Stomach (tissue), 9 donors: ENCODE data around the gene ZW10. TPM values are rescaled to one million over a fixed set of nuclear protein-coding genes. Genes with fewer than 3 reads are reported as not detected.

Experiments used
- DNase-seq, 2 donors: peaks; one replicate each; pipeline versions ENCODE4 v3.0.0 to v3.0.0-alpha.2; 2013 to 2019
- H3K27ac ChIP-seq, 5 donors: fragments of 200-600 bp in 4 of 5; sonication (generic) in 4 of 5; one replicate each; pipeline ENCODE4 v1.5.1; 2013 to 2019; ENCODE audit warnings: mild to moderate bottlenecking in 1 of 5, moderate library complexity in 1 of 5
- H3K27me3 ChIP-seq, 3 donors: fragments of 200-600 bp; sonication (generic); one replicate each; pipeline ENCODE4 v1.5.1; 2017 to 2019; ENCODE audit warnings: mixed run types in 1 of 3
- H3K36me3 ChIP-seq, 4 donors: fragments of 200-600 bp; sonication (generic); 1 replicate in 3 of 4; 2 replicates in 1 of 4; pipeline ENCODE4 v1.5.1; 2016 to 2019
- H3K4me1 ChIP-seq, 4 donors: fragments of 200-600 bp; sonication (generic); one replicate each; pipeline ENCODE4 v1.5.1; 2016 to 2019
- H3K4me3 ChIP-seq, 4 donors: fragments of 200-600 bp; sonication (generic) in 3 of 4; one replicate each; pipeline ENCODE4 v1.5.1; 2016 to 2019; ENCODE audit warnings: mild to moderate bottlenecking in 1 of 4
- H3K9me3 ChIP-seq, 4 donors: fragments of 200-600 bp; sonication (generic); one replicate each; pipeline ENCODE4 v1.5.1; 2016 to 2019
- EP300 ChIP-seq: sonication (generic); formaldehyde crosslinking; IDR thresholded peaks from one replicate; pipeline ENCODE4 v1.6.1; 2017; ENCODE audit warnings: antibody characterized with exemption
- POLR2A ChIP-seq, 4 donors: fragments of 450-650 bp; IDR thresholded peaks; one replicate each; pipeline ENCODE4 v1.6.1; 2016; ENCODE audit warnings: antibody characterized with exemption in 4 of 4, control low read depth in 2 of 4, mild to moderate bottlenecking in 1 of 4, moderate library complexity in 1 of 4
- POLR2AphosphoS5 ChIP-seq, 3 donors: sonication (generic); formaldehyde crosslinking; IDR thresholded peaks; one replicate each; pipeline ENCODE4 v1.6.1; 2016; ENCODE audit warnings: antibody characterized with exemption in 3 of 3
- WGBS, 5 donors: extraction: QIAGEN DNeasy Blood & Tissue Kit in 3 of 5; methylation state at CpG; one replicate each; pipeline versions ENCODE4 v1.1.5 to v1.1.7; 2013 to 2018; 5-methylcytosine and 5-hydroxymethylcytosine counted together
- intact Hi-C: fragments of 100-400 bp; cut with DNase I; formaldehyde crosslinking; loops from one replicate; pipeline ENCODE4 v1.15.1; 2023; ENCODE audit warnings: low total_unique reads
- polyA plus RNA-seq, 3 donors: library from polyadenylated mRNA; stranded (reverse); fragments of 200-250 nt; gene quantifications; one replicate each; pipeline ENCODE4 v1.2.3, GENCODE V29; 2013
- total RNA-seq, 5 donors: library from RNA; depleted of rRNA; stranded (reverse); fragments of >200 nt; gene quantifications; one replicate each; pipeline versions ENCODE4 v1.1.0 to v1.2.3, GENCODE V29; 2014 to 2016
- TF ChIP-seq, protein P1 (sequence below), 7 experiments: fragments of 450-650 bp in 4 of 7; fragments of 200-600 bp in 3 of 7; sonication (generic) in 3 of 7; IDR thresholded peaks; one replicate each; pipeline ENCODE4 v1.5.1; 2016 to 2019; ENCODE audit warnings: antibody characterized with exemption in 7 of 7, control low read depth in 2 of 7, mild to moderate bottlenecking in 1 of 7
- donor health status: healthy with polysubstance abuse.
- donor health status: Bipolar disorder and iron deficiency.
- donor health status: healthy.

The ZW10 gene
- total and polyA plus RNA-seq, 8 donors = 0.58 to 22.0 (median 5.8) TPM

DNA sequence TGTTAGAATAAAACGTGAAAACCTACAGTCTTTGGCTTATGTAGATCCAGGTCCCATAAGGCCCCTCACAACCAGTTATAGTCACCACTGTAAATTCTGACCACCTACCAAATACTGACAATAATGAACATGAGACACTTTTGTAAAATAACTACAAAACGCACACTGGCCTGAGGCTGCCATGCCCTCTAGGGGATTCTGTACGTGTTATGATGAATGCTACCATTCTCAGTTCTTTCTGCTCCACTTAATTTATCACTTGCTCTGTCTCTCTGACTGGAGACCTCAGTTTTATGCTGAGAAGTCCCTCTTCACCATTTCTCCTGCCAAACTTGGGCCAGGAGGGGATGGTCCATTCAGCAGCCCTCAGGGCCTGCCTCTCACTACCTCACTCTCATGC lies 48.7 kb downstream of the ZW10 start:
- DNase-seq = no peak
- 87 to 97% (median 94%) methylated on average over 3 of the region's 3 CpGs for WGBS, 5 donors
- no peak overlapping the region for H3K4me3 ChIP-seq
- no peaks in the 10 kb centered on the region for H3K9me3 ChIP-seq
- H3K27me3 ChIP-seq = no peaks in the 10 kb centered on the region
- peaks cover 0 to 3% (median 0%) of the 10 kb centered on the region in 4 donors for H3K4me1 ChIP-seq
- no peak overlapping the region for H3K27ac ChIP-seq
- intact Hi-C loops = no loop called here
- H3K36me3 ChIP-seq = peaks cover 0 to 11% (median 5%) of the 10 kb centered on the region in 4 donors
- TF ChIP-seq POLR2AphosphoS5 (IDR thresholded peaks at IDR 0.05) = no peak
- no peak for TF ChIP-seq POLR2A (IDR thresholded peaks at IDR 0.05)
- TF ChIP-seq, protein P1, sequence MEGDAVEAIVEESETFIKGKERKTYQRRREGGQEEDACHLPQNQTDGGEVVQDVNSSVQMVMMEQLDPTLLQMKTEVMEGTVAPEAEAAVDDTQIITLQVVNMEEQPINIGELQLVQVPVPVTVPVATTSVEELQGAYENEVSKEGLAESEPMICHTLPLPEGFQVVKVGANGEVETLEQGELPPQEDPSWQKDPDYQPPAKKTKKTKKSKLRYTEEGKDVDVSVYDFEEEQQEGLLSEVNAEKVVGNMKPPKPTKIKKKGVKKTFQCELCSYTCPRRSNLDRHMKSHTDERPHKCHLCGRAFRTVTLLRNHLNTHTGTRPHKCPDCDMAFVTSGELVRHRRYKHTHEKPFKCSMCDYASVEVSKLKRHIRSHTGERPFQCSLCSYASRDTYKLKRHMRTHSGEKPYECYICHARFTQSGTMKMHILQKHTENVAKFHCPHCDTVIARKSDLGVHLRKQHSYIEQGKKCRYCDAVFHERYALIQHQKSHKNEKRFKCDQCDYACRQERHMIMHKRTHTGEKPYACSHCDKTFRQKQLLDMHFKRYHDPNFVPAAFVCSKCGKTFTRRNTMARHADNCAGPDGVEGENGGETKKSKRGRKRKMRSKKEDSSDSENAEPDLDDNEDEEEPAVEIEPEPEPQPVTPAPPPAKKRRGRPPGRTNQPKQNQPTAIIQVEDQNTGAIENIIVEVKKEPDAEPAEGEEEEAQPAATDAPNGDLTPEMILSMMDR (IDR thresholded peaks at IDR 0.05) = no peak
- TF ChIP-seq EP300 = no peak

DNA sequence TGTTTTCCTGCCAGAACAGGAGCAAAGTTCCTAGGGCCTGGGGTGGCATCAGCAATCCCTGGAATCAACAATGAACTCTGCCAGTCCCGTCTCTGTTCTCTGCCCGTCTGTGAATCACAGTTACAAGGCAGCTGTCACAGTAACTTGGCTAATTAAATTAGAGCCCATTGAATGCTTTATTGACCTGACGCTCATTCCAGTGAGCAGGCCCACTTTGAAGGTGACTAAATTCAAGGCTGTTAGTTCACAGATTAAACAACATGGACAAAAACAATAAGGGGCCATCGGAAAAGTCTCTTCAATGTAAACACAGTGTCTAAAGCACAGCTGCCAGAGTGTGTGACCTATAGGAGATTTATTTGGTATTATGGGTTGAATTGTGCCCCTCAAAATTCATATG lies 49.7 kb downstream of the ZW10 start:
- Histone ChIP-seq H3K27me3 (no peaks in the 10 kb centered on the region), H3K36me3 (peaks cover 0 to 20% (median 6%) of the 10 kb centered on the region in 4 donors), H3K4me3 (no peak overlapping the region), H3K4me1 (peaks cover 0 to 3% (median 0%) of the 10 kb centered on the region in 4 donors), H3K27ac (no peak overlapping the region), H3K9me3 (no peaks in the 10 kb centered on the region)
- DNase-seq = no peak
- TF ChIP-seq, protein P1 (IDR thresholded peaks at IDR 0.05) = no peak
- TF ChIP-seq EP300 (no peak), POLR2A (IDR thresholded peaks at IDR 0.05) (no peak), POLR2AphosphoS5 (IDR thresholded peaks at IDR 0.05) (no peak)
- 64 to 88% (median 85%) methylated on average over 4 of the region's 4 CpGs for WGBS, 5 donors
- intact Hi-C loops = no loop called here

DNA sequence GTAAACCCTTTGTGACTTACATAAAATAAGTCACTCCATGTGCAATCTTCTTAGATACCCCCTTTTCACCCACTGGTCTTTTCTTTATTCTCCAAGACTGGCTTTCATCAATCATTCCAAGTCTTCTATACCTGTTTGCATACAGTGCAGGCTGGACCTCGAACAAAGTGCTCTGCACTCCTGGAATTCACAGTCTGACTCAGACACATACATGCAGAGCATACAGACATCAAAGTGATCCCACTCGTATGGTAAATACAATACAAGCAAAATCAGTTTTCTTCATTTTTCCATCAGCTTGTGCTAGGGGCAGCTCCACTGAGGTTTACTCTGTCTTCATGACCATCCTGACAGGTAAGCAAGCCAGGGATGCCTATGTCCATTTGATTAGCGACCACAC lies 50.6 kb downstream of the ZW10 start:
- peaks cover 0 to 25% (median 6%) of the 10 kb centered on the region in 4 donors for H3K36me3 ChIP-seq
- 58 to 83% (median 72%) methylated on average over 3 of the region's 3 CpGs for WGBS, 5 donors
- no peaks in the 10 kb centered on the region for H3K27me3 ChIP-seq
- TF ChIP-seq POLR2AphosphoS5 (IDR thresholded peaks at IDR 0.05) (no peak), POLR2A (IDR thresholded peaks at IDR 0.05) (no peak), EP300 (no peak)
- TF ChIP-seq, protein P1 (IDR thresholded peaks at IDR 0.05) = no peak
- no peaks in the 10 kb centered on the region for H3K9me3 ChIP-seq
- peaks cover 0 to 3% (median 0%) of the 10 kb centered on the region in 4 donors for H3K4me1 ChIP-seq
- H3K4me3 ChIP-seq = no peak overlapping the region
- DNase-seq = no peak
- no peak overlapping the region for H3K27ac ChIP-seq
- intact Hi-C loops = no loop called here

DNA sequence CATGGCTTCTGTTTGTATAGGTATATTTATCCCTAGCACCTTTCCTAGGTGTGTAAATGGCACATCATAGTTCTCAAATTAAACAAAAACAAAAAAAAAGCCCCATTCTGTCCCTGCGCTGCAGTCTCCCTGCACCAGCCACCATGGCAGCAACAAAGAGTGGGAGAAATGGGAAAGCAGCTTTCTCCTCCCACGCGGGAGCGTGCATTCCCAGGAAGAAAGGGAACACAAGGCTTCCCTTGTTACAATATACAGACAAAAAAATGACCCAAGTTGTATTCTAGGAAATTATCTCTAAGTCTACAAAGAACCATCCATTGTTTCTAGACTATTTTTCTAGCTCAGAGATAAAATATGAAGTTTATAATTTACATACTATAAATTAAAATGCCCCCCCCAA lies 51.3 kb downstream of the ZW10 start:
- 68 to 82% (median 76%) methylated on average over 4 of the region's 4 CpGs for WGBS, 5 donors
- H3K36me3 ChIP-seq = peaks cover 0 to 25% (median 6%) of the 10 kb centered on the region in 4 donors
- intact Hi-C loops = no loop called here
- no peak overlapping the region for H3K4me3 ChIP-seq
- DNase-seq = no peak
- no peaks in the 10 kb centered on the region for H3K9me3 ChIP-seq
- no peaks in the 10 kb centered on the region for H3K27me3 ChIP-seq
- H3K4me1 ChIP-seq = peaks cover 0 to 3% (median 0%) of the 10 kb centered on the region in 4 donors
- no peak overlapping the region for H3K27ac ChIP-seq
- TF ChIP-seq POLR2A (IDR thresholded peaks at IDR 0.05) = no peak
- TF ChIP-seq, protein P1 (IDR thresholded peaks at IDR 0.05) = no peak
- no peak for TF ChIP-seq EP300
- no peak for TF ChIP-seq POLR2AphosphoS5 (IDR thresholded peaks at IDR 0.05)
